ENCODE data around the gene SAE1.

The SAE1 gene

DNA sequence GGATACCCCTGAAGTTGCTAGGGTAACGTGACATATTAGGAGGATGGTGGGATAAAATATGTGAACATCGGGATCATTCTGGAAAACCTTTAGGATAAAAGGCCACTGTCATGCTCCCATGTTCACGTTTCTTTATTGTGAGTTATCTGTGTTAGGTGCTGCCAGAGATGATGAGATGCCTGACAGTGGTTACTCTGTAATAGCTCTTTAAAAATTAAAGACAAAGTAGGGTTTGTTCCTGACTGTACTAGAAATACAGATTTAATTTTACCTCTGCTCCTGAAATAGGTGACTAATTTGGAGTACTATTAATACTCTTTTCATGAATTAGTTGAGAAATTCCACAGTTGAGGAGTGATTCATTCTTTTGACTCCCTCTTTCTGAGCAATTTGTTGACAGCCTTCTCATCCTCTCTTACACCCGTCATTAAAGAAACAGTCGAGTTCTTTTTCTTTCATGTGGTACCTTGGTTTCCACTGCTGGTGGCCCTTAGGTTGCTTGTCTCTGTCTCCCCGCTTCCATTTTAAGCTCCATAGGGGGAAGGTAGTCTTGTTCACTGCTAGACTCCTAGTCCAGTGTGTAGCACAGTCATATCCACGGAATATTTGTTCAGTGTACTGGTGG is 28.4 kb downstream of the SAE1 start:
- no peak overlapping the region for H4K91ac ChIP-seq (ENCODE audit: low read depth, low read length, poor library complexity)
- no CpG with 5 or more reads among the region's 7 CpGs for WGBS, 2 donors (ENCODE audit: extremely low coverage in 2 of 2, insufficient read length in 2 of 2, insufficient replicate concordance in 1 of 2)
- H3K23ac ChIP-seq (ENCODE audit: low read depth, low read length, poor library complexity): no peak overlapping the region
- no peak overlapping the region for H3K14ac ChIP-seq (ENCODE audit: low read length)
- no peak overlapping the region for H2AFZ ChIP-seq (ENCODE audit: low read length)
- no peaks in the 10 kb centered on the region for H3K79me1 ChIP-seq (ENCODE audit: low read depth, low read length)
- peaks cover 25 to 82% of the 10 kb centered on the region in 2 donors for H3K36me3 ChIP-seq (replicated peaks in 1 of 2; ENCODE audit: control insufficient read depth in 2 of 2, insufficient read depth in 2 of 2, low read length in 2 of 2)
- no peak for DNase-seq (ENCODE audit: low spot score)
- H2BK12ac ChIP-seq (ENCODE audit: low read length): no peak overlapping the region
- no peak overlapping the region for H3K9ac ChIP-seq (ENCODE audit: low read depth, low read length, poor library complexity)
- H3K18ac ChIP-seq (ENCODE audit: low read length): no peak overlapping the region
- H3K9me3 ChIP-seq (replicated peaks in 1 of 2; ENCODE audit: control insufficient read depth in 2 of 2, insufficient read depth in 1 of 2, low read depth in 1 of 2, low read length in 2 of 2): peaks cover 0 to 6% of the 10 kb centered on the region in 2 donors
- no peak overlapping the region for H3K27ac ChIP-seq (replicated peaks; ENCODE audit: low read length)
- no peak overlapping the region for H3K4ac ChIP-seq (ENCODE audit: low read length)
- H4K8ac ChIP-seq (ENCODE audit: low read depth, low read length): no peak overlapping the region
- H3K27me3 ChIP-seq (ENCODE audit: control insufficient read depth in 3 of 3, insufficient read depth in 3 of 3, low read depth in 1 of 3, low read length in 3 of 3): no peaks in the 10 kb centered on the region
- peaks cover 12 to 29% of the 10 kb centered on the region in 2 donors for H3K4me1 ChIP-seq (ENCODE audit: control insufficient read depth in 2 of 2, insufficient read depth in 1 of 2, low read depth in 1 of 2, low read length in 2 of 2)
- H2BK5ac ChIP-seq (ENCODE audit: low read length): no peak overlapping the region
- H2BK120ac ChIP-seq (ENCODE audit: low read depth, low read length): no peak overlapping the region
- H2BK15ac ChIP-seq (ENCODE audit: low read length): no peak overlapping the region
- no peak overlapping the region for H2AK5ac ChIP-seq (ENCODE audit: low read depth, low read length)
- H3K4me3 ChIP-seq (ENCODE audit: low read length in 2 of 2): no peak overlapping the region
- H3K4me2 ChIP-seq (ENCODE audit: insufficient read depth, low read length, poor library complexity, severe bottlenecking): no peak overlapping the region

DNA sequence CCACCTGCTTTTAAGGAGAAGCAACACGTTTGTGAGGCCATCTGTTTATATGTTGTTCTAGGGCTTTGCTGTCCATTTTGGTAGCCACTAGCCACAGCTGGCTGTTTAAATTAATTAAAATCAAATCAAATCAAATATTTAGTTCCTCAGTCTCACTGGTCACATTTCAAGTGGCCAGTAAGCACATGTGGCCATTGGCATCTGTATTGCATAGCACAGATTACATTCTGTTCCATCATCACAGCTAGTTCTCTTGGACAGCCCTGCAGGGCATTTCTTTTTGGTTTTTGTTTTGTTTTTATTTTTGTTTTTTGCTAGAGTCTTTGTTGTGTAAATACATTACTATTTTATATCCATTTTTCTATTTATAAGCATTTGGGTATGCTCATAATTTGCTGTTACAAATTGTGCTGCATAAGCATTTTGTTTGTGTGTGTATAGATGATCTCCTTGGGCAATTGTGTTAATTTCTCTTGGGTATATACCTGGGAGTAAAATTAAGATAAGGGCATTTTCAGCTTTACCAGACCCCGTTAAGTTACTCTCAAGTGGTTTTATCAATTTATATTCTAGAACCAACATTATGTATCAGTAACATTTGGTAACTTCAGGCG is 31.3 kb downstream of the SAE1 start:
- peaks cover 23 to 73% of the 10 kb centered on the region in 2 donors for H3K36me3 ChIP-seq (replicated peaks in 1 of 2; ENCODE audit: control insufficient read depth in 2 of 2, insufficient read depth in 2 of 2, low read length in 2 of 2)

DNA sequence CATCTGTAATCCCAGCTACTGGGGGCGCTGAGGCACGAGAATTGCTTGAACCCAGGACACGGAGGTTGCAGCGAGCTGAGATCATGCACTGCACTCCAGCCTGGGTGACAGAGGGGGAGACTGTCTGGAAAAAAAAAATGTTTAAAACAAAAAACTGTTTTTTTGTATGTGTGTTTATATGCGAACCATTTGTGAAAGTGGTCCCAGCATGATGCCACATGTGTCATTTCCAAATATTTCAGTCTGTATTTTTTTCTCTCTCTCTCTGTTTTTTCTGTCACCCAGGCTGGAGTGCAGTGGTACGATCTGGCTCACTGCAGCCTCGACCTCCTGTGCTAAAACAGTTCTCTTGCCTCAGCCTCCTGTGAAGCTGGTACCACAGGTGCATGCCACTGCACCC is 37.4 kb downstream of the SAE1 start:
- Histone ChIP-seq H3K4me3 (ENCODE audit: low read length in 2 of 2) (peak overlapping the region in 1 of 2 donors; percentile 8), H3K18ac (ENCODE audit: low read length) (no peak overlapping the region), H3K4me2 (ENCODE audit: insufficient read depth, low read length, poor library complexity, severe bottlenecking) (no peak overlapping the region), H2BK12ac (ENCODE audit: low read length) (no peak overlapping the region), H3K9ac (ENCODE audit: low read depth, low read length, poor library complexity) (no peak overlapping the region), H3K4me1 (ENCODE audit: control insufficient read depth in 2 of 2, insufficient read depth in 1 of 2, low read depth in 1 of 2, low read length in 2 of 2) (no peaks in the 10 kb centered on the region), H3K9me3 (replicated peaks in 1 of 2; ENCODE audit: control insufficient read depth in 2 of 2, insufficient read depth in 1 of 2, low read depth in 1 of 2, low read length in 2 of 2) (no peaks in the 10 kb centered on the region), H2BK5ac (ENCODE audit: low read length) (no peak overlapping the region), H2BK15ac (ENCODE audit: low read length) (no peak overlapping the region), H2BK120ac (ENCODE audit: low read depth, low read length) (no peak overlapping the region), H4K8ac (ENCODE audit: low read depth, low read length) (no peak overlapping the region), H2AFZ (ENCODE audit: low read length) (no peak overlapping the region), H2AK5ac (ENCODE audit: low read depth, low read length) (no peak overlapping the region), H3K36me3 (replicated peaks in 1 of 2; ENCODE audit: control insufficient read depth in 2 of 2, insufficient read depth in 2 of 2, low read length in 2 of 2) (peaks cover 29 to 83% of the 10 kb centered on the region in 2 donors), H3K23ac (ENCODE audit: low read depth, low read length, poor library complexity) (peak overlapping the region; percentile 40), H3K4ac (ENCODE audit: low read length) (no peak overlapping the region), H4K91ac (ENCODE audit: low read depth, low read length, poor library complexity) (no peak overlapping the region), H3K27me3 (ENCODE audit: control insufficient read depth in 3 of 3, insufficient read depth in 3 of 3, low read depth in 1 of 3, low read length in 3 of 3) (no peaks in the 10 kb centered on the region), H3K79me1 (ENCODE audit: low read depth, low read length) (peaks cover 7% of the 10 kb centered on the region), H3K14ac (ENCODE audit: low read length) (peak overlapping the region; percentile 17), H3K27ac (replicated peaks; ENCODE audit: low read length) (no peak overlapping the region)
- DNase-seq (ENCODE audit: low spot score): no peak
- no CpG with 5 or more reads among the region's 7 CpGs for WGBS, 2 donors (ENCODE audit: extremely low coverage in 2 of 2, insufficient read length in 2 of 2, insufficient replicate concordance in 1 of 2)

More for the DNA sequence above, 31.3 kb downstream of the SAE1 start:
- H3K79me1 ChIP-seq (ENCODE audit: low read depth, low read length): no peaks in the 10 kb centered on the region
- H2BK120ac ChIP-seq (ENCODE audit: low read depth, low read length): no peak overlapping the region
- no peak overlapping the region for H4K91ac ChIP-seq (ENCODE audit: low read depth, low read length, poor library complexity)
- no peak overlapping the region for H3K9ac ChIP-seq (ENCODE audit: low read depth, low read length, poor library complexity)
- DNase-seq (ENCODE audit: low spot score): no peak
- no peak overlapping the region for H2AFZ ChIP-seq (ENCODE audit: low read length)
- no peak overlapping the region for H3K14ac ChIP-seq (ENCODE audit: low read length)
- H3K4me3 ChIP-seq (ENCODE audit: low read length in 2 of 2): no peak overlapping the region
- H2AK5ac ChIP-seq (ENCODE audit: low read depth, low read length): no peak overlapping the region
- H2BK12ac ChIP-seq (ENCODE audit: low read length): no peak overlapping the region
- H3K4me2 ChIP-seq (ENCODE audit: insufficient read depth, low read length, poor library complexity, severe bottlenecking): no peak overlapping the region
- H2BK5ac ChIP-seq (ENCODE audit: low read length): no peak overlapping the region
- H3K9me3 ChIP-seq (replicated peaks in 1 of 2; ENCODE audit: control insufficient read depth in 2 of 2, insufficient read depth in 1 of 2, low read depth in 1 of 2, low read length in 2 of 2): no peaks in the 10 kb centered on the region
- no peak overlapping the region for H3K23ac ChIP-seq (ENCODE audit: low read depth, low read length, poor library complexity)
- no peak overlapping the region for H4K8ac ChIP-seq (ENCODE audit: low read depth, low read length)
- no peak overlapping the region for H3K18ac ChIP-seq (ENCODE audit: low read length)
- no peak overlapping the region for H3K27ac ChIP-seq (replicated peaks; ENCODE audit: low read length)
- H2BK15ac ChIP-seq (ENCODE audit: low read length): no peak overlapping the region
- no peaks in the 10 kb centered on the region for H3K27me3 ChIP-seq (ENCODE audit: control insufficient read depth in 3 of 3, insufficient read depth in 3 of 3, low read depth in 1 of 3, low read length in 3 of 3)
- no peak overlapping the region for H3K4ac ChIP-seq (ENCODE audit: low read length)
- peaks cover 11 to 20% of the 10 kb centered on the region in 2 donors for H3K4me1 ChIP-seq (ENCODE audit: control insufficient read depth in 2 of 2, insufficient read depth in 1 of 2, low read depth in 1 of 2, low read length in 2 of 2)
- no CpG with 5 or more reads among the region's 3 CpGs for WGBS, 2 donors (ENCODE audit: extremely low coverage in 2 of 2, insufficient read length in 2 of 2, insufficient replicate concordance in 1 of 2)

DNA sequence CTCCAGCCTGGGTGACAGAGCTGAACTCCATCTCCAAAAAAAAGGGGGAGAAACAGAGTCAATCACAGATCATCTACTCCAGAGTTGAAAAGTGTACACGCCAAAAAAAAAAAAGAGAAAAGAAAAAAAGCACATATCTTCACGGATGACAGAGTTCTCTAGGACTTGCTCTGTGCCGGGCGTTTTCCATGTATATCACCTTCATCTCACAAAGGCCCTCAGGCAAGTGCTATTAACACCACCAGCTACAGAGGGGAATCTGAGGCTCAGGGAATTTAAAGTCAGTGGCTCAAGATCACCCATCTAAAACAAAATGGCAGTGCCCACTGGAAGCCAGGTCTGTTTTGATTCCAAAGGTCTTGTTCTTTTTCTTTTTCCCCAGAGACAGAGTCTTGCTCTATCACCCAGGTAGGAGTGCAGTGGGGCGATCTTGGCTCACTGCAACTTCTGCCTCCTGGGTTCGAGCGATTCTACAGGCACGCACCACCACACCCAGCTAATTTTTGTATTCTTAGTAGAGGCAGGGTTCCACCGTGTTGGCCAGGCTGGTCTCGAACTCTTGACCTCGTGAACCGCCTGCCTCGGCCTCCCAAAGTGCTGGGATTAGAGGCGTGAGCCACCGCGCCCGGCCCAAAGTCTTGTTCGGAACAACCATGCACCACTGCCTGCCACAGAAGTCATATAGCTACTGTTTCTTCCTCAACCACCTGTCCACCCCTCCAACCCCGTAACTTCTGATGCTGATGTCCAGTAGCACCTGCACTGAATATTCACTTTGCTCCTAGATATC is 42.2 kb downstream of the SAE1 start:
- no peak overlapping the region for H2BK5ac ChIP-seq (ENCODE audit: low read length)
- H3K9ac ChIP-seq (ENCODE audit: low read depth, low read length, poor library complexity): no peak overlapping the region
- H3K79me1 ChIP-seq (ENCODE audit: low read depth, low read length): peaks cover 7% of the 10 kb centered on the region
- H3K14ac ChIP-seq (ENCODE audit: low read length): no peak overlapping the region
- peaks cover 38 to 94% of the 10 kb centered on the region in 2 donors for H3K36me3 ChIP-seq (replicated peaks in 1 of 2; ENCODE audit: control insufficient read depth in 2 of 2, insufficient read depth in 2 of 2, low read length in 2 of 2)
- H3K23ac ChIP-seq (ENCODE audit: low read depth, low read length, poor library complexity): no peak overlapping the region
- no peak overlapping the region for H2AK5ac ChIP-seq (ENCODE audit: low read depth, low read length)
- H3K27ac ChIP-seq (replicated peaks; ENCODE audit: low read length): no peak overlapping the region
- H3K4me2 ChIP-seq (ENCODE audit: insufficient read depth, low read length, poor library complexity, severe bottlenecking): no peak overlapping the region
- WGBS, 2 donors (ENCODE audit: extremely low coverage in 2 of 2, insufficient read length in 2 of 2, insufficient replicate concordance in 1 of 2): no CpG with 5 or more reads among the region's 19 CpGs
- H3K4me1 ChIP-seq (ENCODE audit: control insufficient read depth in 2 of 2, insufficient read depth in 1 of 2, low read depth in 1 of 2, low read length in 2 of 2): no peaks in the 10 kb centered on the region
- H3K4ac ChIP-seq (ENCODE audit: low read length): no peak overlapping the region
- no peak overlapping the region for H4K8ac ChIP-seq (ENCODE audit: low read depth, low read length)
- no peaks in the 10 kb centered on the region for H3K27me3 ChIP-seq (ENCODE audit: control insufficient read depth in 3 of 3, insufficient read depth in 3 of 3, low read depth in 1 of 3, low read length in 3 of 3)
- DNase-seq (ENCODE audit: low spot score): no peak
- H4K91ac ChIP-seq (ENCODE audit: low read depth, low read length, poor library complexity): no peak overlapping the region
- H3K18ac ChIP-seq (ENCODE audit: low read length): no peak overlapping the region
- no peaks in the 10 kb centered on the region for H3K9me3 ChIP-seq (replicated peaks in 1 of 2; ENCODE audit: control insufficient read depth in 2 of 2, insufficient read depth in 1 of 2, low read depth in 1 of 2, low read length in 2 of 2)
- H2AFZ ChIP-seq (ENCODE audit: low read length): no peak overlapping the region
- no peak overlapping the region for H2BK15ac ChIP-seq (ENCODE audit: low read length)
- H3K4me3 ChIP-seq (ENCODE audit: low read length in 2 of 2): no peak overlapping the region
- no peak overlapping the region for H2BK120ac ChIP-seq (ENCODE audit: low read depth, low read length)
- H2BK12ac ChIP-seq (ENCODE audit: low read length): no peak overlapping the region
